Stimulated activated CD4-positive, alpha-beta T cell treated with anti-CD3 and anti-CD28 coated beads, Interleukin-1b, Interleukin-23, amount 100 ng/mL, for 4 hours (primary cell): ENCODE data around the gene PALD1.

ENCODE experiments used
- DNase-seq, 2 donors: peaks; one replicate each; pipeline ENCODE4 v3.0.0-alpha.2; 2020; ENCODE audit warnings: low read depth in 2 of 2

PALD1 gene

GRCh38 chr10:70457759-70458305 lies 20.7 kb upstream of the PALD1 start:
- DNase-seq: no peak

GRCh38 chr10:70458329-70459060 lies 20.1 kb upstream of the PALD1 start:
- peak; percentile 48 to 53 for DNase-seq

- DNase-seq: no peak
These were observed 19.4 kb upstream of the PALD1 start for GRCh38 chr10:70459061-70459773.

- DNase-seq: no peak
These were observed 18.6 kb upstream of the PALD1 start for GRCh38 chr10:70459774-70460490.

GRCh38 chr10:70461397-70462348 lies 16.9 kb upstream of the PALD1 start:
- peak in 1 of 2 donors; percentile 47 for DNase-seq

- no peak for DNase-seq
These were observed 16.1 kb upstream of the PALD1 start for GRCh38 chr10:70462349-70462984.

- DNase-seq: no peak
These were observed 13.3 kb upstream of the PALD1 start for GRCh38 chr10:70465278-70465677.

GRCh38 chr10:70465832-70466231 lies 12.7 kb upstream of the PALD1 start:
- DNase-seq: no peak

GRCh38 chr10:70466951-70467350 lies 11.6 kb upstream of the PALD1 start:
- no peak for DNase-seq

GRCh38 chr10:70472799-70473454 lies 5.6 kb upstream of the PALD1 start:
- DNase-seq: no peak

- DNase-seq: no peak
These were observed 3.8 kb upstream of the PALD1 start for GRCh38 chr10:70474780-70475179.

- DNase-seq: no peak
These were observed 2.9 kb upstream of the PALD1 start for GRCh38 chr10:70475661-70476060.

- DNase-seq: no peak
These were observed 2.1 kb upstream of the PALD1 start for GRCh38 chr10:70476249-70477035.

- peak; percentile 66 to 84 for DNase-seq
These were observed 855 bp upstream of the PALD1 start for GRCh38 chr10:70477661-70478162.

- no peak for DNase-seq
These were observed 606 bp downstream of the PALD1 start for GRCh38 chr10:70479165-70479581.

- no peak for DNase-seq
These were observed 1.2 kb downstream of the PALD1 start for GRCh38 chr10:70479626-70480238.

- DNase-seq: no peak
These were observed 1.8 kb downstream of the PALD1 start for GRCh38 chr10:70480239-70480861.

GRCh38 chr10:70481105-70481504 lies 2.5 kb downstream of the PALD1 start:
- no peak for DNase-seq
